Liver (tissue), 9 donors: Measurements from ENCODE around the gene VPS37B. TPM values are rescaled to one million over a fixed set of nuclear protein-coding genes. Genes with fewer than 3 reads are reported as not detected.

Source experiments
- DNase-seq: peaks from one replicate; pipeline ENCODE4 v3.0.0-alpha.2; 2017; ENCODE audit warnings: low spot score
- H3K27ac ChIP-seq, 2 donors: one replicate each; pipeline ENCODE4 v1.7.0; 2013; ENCODE audit warnings: inconsistent platforms in 2 of 2, low read length in 2 of 2, control low read depth in 1 of 2, low read depth in 1 of 2, mild to moderate bottlenecking in 1 of 2
- H3K27me3 ChIP-seq, 4 donors: one replicate each; pipeline versions ENCODE4 v1.6.1 to v1.7.0; 2013; ENCODE audit warnings: low read length in 3 of 4, inconsistent platforms in 1 of 4, mild to moderate bottlenecking in 1 of 4, moderate library complexity in 1 of 4; ENCODE audit not compliant: control insufficient read depth in 4 of 4, insufficient read depth in 4 of 4
- H3K36me3 ChIP-seq, 4 donors: one replicate each; pipeline versions ENCODE4 v1.6.1 to v1.7.0; 2013; ENCODE audit warnings: low read length in 3 of 4, mild to moderate bottlenecking in 3 of 4, low read depth in 1 of 4, moderate library complexity in 1 of 4; ENCODE audit not compliant: control insufficient read depth in 4 of 4, insufficient read depth in 3 of 4
- H3K4me1 ChIP-seq, 4 donors: one replicate each; pipeline versions ENCODE4 v1.6.1 to v1.7.0; 2013; ENCODE audit warnings: low read length in 3 of 4, mild to moderate bottlenecking in 3 of 4, moderate library complexity in 1 of 4; ENCODE audit not compliant: control insufficient read depth in 4 of 4, insufficient read depth in 4 of 4
- H3K4me3 ChIP-seq, 3 donors: one replicate each; pipeline versions ENCODE4 v1.6.1 to v1.7.0; 2013; ENCODE audit warnings: low read length in 3 of 3, control low read depth in 1 of 3, low read depth in 1 of 3, mild to moderate bottlenecking in 1 of 3
- H3K9ac ChIP-seq, 2 donors: one replicate each; pipeline ENCODE4 v1.7.0; 2013; ENCODE audit warnings: low read length in 2 of 2, mild to moderate bottlenecking in 2 of 2, moderate library complexity in 2 of 2, control low read depth in 1 of 2, low read depth in 1 of 2
- H3K9me3 ChIP-seq, 4 donors: one replicate each; pipeline versions ENCODE4 v1.6.1 to v1.7.0; 2013; ENCODE audit warnings: low read length in 3 of 4; ENCODE audit not compliant: control insufficient read depth in 4 of 4
- ATF3 ChIP-seq: IDR thresholded peaks from 2 replicates; pipeline ENCODE4 v1.6.1; 2016; ENCODE audit warnings: antibody characterized with exemption
- CTCF ChIP-seq: fragments of 150-350 bp; IDR thresholded peaks from 2 replicates; pipeline ENCODE4 v1.5.1; 2017; ENCODE audit warnings: improper control_type of control experiment, low read depth, low read length; ENCODE audit not compliant: missing input control
- EGR1 ChIP-seq, 2 donors: IDR thresholded peaks; 2 replicates each; pipeline ENCODE4 v1.6.1; 2016 to 2018; ENCODE audit warnings: antibody characterized with exemption in 2 of 2, low read depth in 2 of 2
- FOXA1 ChIP-seq: IDR thresholded peaks from 2 replicates; pipeline ENCODE4 v1.6.1; 2016; ENCODE audit warnings: antibody characterized with exemption
- FOXA2 ChIP-seq: IDR thresholded peaks from 2 replicates; pipeline ENCODE4 v1.6.1; 2016; ENCODE audit warnings: antibody characterized with exemption
- GABPA ChIP-seq, 2 donors: IDR thresholded peaks in 1 of 2; conservative IDR thresholded peaks in 1 of 2; 2 replicates each; pipeline ENCODE4 v1.6.1; 2016; ENCODE audit warnings: antibody characterized with exemption in 2 of 2, mild to moderate bottlenecking in 1 of 2, moderate library complexity in 1 of 2
- HNF4A ChIP-seq, 2 donors: conservative IDR thresholded peaks; 2 replicates each; pipeline ENCODE4 v1.6.1; 2016; ENCODE audit warnings: antibody characterized with exemption in 2 of 2, mild to moderate bottlenecking in 2 of 2
- HNF4G ChIP-seq: IDR thresholded peaks from 2 replicates; pipeline ENCODE4 v1.6.1; 2016; ENCODE audit warnings: antibody characterized with exemption
- JUND ChIP-seq, 2 donors: IDR thresholded peaks; 2 replicates each; pipeline ENCODE4 v1.6.1; 2016; ENCODE audit warnings: antibody characterized with exemption in 2 of 2
- MAX ChIP-seq: IDR thresholded peaks from 2 replicates; pipeline ENCODE4 v1.6.1; 2016; ENCODE audit warnings: antibody characterized with exemption
- NR2F2 ChIP-seq: IDR thresholded peaks from 2 replicates; pipeline ENCODE4 v1.6.1; 2016; ENCODE audit warnings: antibody characterized with exemption
- RAD21 ChIP-seq, 2 donors: IDR thresholded peaks; 2 replicates each; pipeline ENCODE4 v1.6.1; 2016; ENCODE audit warnings: antibody characterized with exemption in 2 of 2, mild to moderate bottlenecking in 2 of 2
- REST ChIP-seq: IDR thresholded peaks from 2 replicates; pipeline ENCODE4 v1.6.1; 2016; ENCODE audit warnings: antibody characterized with exemption, mild to moderate bottlenecking
- RXRA ChIP-seq, 2 donors: IDR thresholded peaks; 2 replicates each; pipeline ENCODE4 v1.6.1; 2017 to 2018; ENCODE audit warnings: antibody characterized with exemption in 2 of 2, mild to moderate bottlenecking in 1 of 2
- SP1 ChIP-seq: IDR thresholded peaks from 2 replicates; pipeline ENCODE4 v1.6.1; 2018; ENCODE audit warnings: antibody characterized with exemption, mild to moderate bottlenecking
- TAF1 ChIP-seq: conservative IDR thresholded peaks from 2 replicates; pipeline ENCODE4 v1.6.1; 2016; ENCODE audit warnings: antibody characterized with exemption, mild to moderate bottlenecking
- YY1 ChIP-seq: IDR thresholded peaks from 2 replicates; pipeline ENCODE4 v1.6.1; 2016; ENCODE audit warnings: antibody characterized with exemption, mild to moderate bottlenecking
- ZBTB33 ChIP-seq: IDR thresholded peaks from 2 replicates; pipeline ENCODE4 v1.6.1; 2016; ENCODE audit warnings: antibody characterized with exemption
- WGBS: extraction: QIAGEN DNeasy Blood & Tissue Kit; methylation state at CpG from one replicate; pipeline ENCODE4 v1.1.7; 2013; 5-methylcytosine and 5-hydroxymethylcytosine counted together
- polyA plus RNA-seq, 2 donors: library from polyadenylated mRNA; stranded (reverse) in 1 of 2; unstranded in 1 of 2; fragments of 200-250 nt in 1 of 2; fragments of >200 nt in 1 of 2; fragmentation: Nextera tagmentation in 1 of 2; extraction: Ambion mirVana in 1 of 2; gene quantifications; one replicate each; pipeline versions ENCODE4 v1.2.1 to v1.2.3, GENCODE V29; 2013 to 2015
- total RNA-seq, 2 donors: library from RNA; depleted of rRNA; stranded (reverse); fragments of >200 nt; gene quantifications; one replicate each; pipeline ENCODE4 v1.2.3, GENCODE V29; 2014
- donor health status: healthy.
- donor health status: healthy.
- donor health status: healthy.
- donor health status: healthy.
- donor health status: healthy.

The VPS37B gene
- total and polyA plus RNA-seq, 4 donors = 2.3 to 6.8 (median 3.8) TPM

GRCh38 chr12:122866379-122866778 is 29.5 kb downstream of the VPS37B start (continued):
- no peak for TF ChIP-seq REST
- peak; percentile 74 for TF ChIP-seq MAX

- Histone ChIP-seq H3K4me3 (no peak overlapping the region), H3K4me1 (peaks cover 31 to 93% (median 80%) of the 10 kb centered on the region in 4 donors), H3K9me3 (no peaks in the 10 kb centered on the region), H3K27me3 (no peaks in the 10 kb centered on the region), H3K27ac (peak overlapping the region; percentile 78 to 91), H3K9ac (peak overlapping the region; percentile 47 to 48), H3K36me3 (peaks cover 0 to 15% (median 6%) of the 10 kb centered on the region in 4 donors)
- no peak for DNase-seq
- TF ChIP-seq HNF4G (peak; percentile 11), FOXA1 (no peak), EGR1 (IDR thresholded peaks at IDR 0.05; ENCODE audit: low read depth in 2 of 2) (peak in 1 of 2 donors; percentile 16), RAD21 (IDR thresholded peaks at IDR 0.05) (peak; percentile 56 to 71), ATF3 (no peak), ZBTB33 (no peak), CTCF (peak; percentile 56), YY1 (peak; percentile 54), REST (no peak), NR2F2 (no peak), FOXA2 (no peak), HNF4A (conservative IDR thresholded peaks at IDR 0.05) (peak; percentile 52 to 80), GABPA (IDR thresholded peaks at IDR 0.05 in 1 of 2, conservative IDR thresholded peaks at IDR 0.05 in 1 of 2) (no peak), TAF1 (no peak), RXRA (IDR thresholded peaks at IDR 0.05) (peak; percentile 78 to 91), MAX (no peak), JUND (IDR thresholded peaks at IDR 0.05) (peak in 1 of 2 donors; percentile 45), SP1 (peak; percentile 49)
- WGBS = 27% methylated on average over 43 of the region's 43 CpGs
These were observed 30.4 kb downstream of the VPS37B start for GRCh38 chr12:122865268-122866231.
